HCT116 (cell line): ENCODE data around the gene RSL1D1. TPM values are rescaled to one million over a fixed set of nuclear protein-coding genes. Genes with fewer than 3 reads are reported as not detected.

Experiments used
- ATAC-seq: fragments of 200-7000 bp; cut with Tn5 transposase; 2 replicates; pipeline ENCODE4 v1.9.1; 2020; ENCODE audit warnings: mild to moderate bottlenecking, moderate library complexity
- BruUV-seq: library from RNA; stranded (reverse); fragments of 400-500 nt; replicated peaks from 2 replicates; lab custom pipeline; 2021; lab: Mats Ljungman, UMichigan
- CTCF ChIA-PET: fragments of 300-600 bp; sonication (Branson Sonifier 250); formaldehyde crosslinking; loops from one replicate; lab custom pipeline; 2021; ENCODE audit warnings: antibody characterized with exemption; lab: Charles Lee
- POLR2A ChIA-PET: fragments of 300-600, 350-600 bp; sonication (Branson Sonifier 250); formaldehyde crosslinking; loops from one replicate; lab custom pipeline; 2021; ENCODE audit warnings: antibody characterized with exemption; lab: Charles Lee
- RAD21 ChIA-PET, 2 experiments: fragments of 300-600 bp; sonication (Branson Sonifier 250); formaldehyde crosslinking; loops; one replicate each; lab custom pipeline; 2023; ENCODE audit warnings: low total read pairs in 2 of 2; ENCODE audit not compliant: uncharacterized antibody in 2 of 2, unreplicated experiment in 2 of 2, low non-redundant PET in 1 of 2; lab: Charles Lee
- DNase-seq: peaks from one replicate; pipeline ENCODE4 v3.0.0-alpha.2; 2010; ENCODE audit warnings: low read depth, low spot score
- H2AFZ ChIP-seq: fragments of 200-600 bp; shearing (Covaris generic), sonication (generic); 2 replicates; pipeline ENCODE4 v1.6.1; 2017; ENCODE audit warnings: low read depth, mixed run types, mixed read lengths, antibody characterized with exemption, low read length; ENCODE audit not compliant: poor library complexity, severe bottlenecking
- H3K27ac ChIP-seq: 2 replicates; pipeline ENCODE4 v1.5.1; 2012; ENCODE audit warnings: low read depth, low read length
- H3K27me3 ChIP-seq: fragments of 200-600 bp; sonication (generic); 2 replicates; pipeline ENCODE4 v1.6.1; 2016; ENCODE audit warnings: mixed run types, low read length, mixed read lengths; ENCODE audit not compliant: insufficient read depth
- H3K36me3 ChIP-seq, 2 experiments: fragments of 200-500 bp in 1 of 2; fragments of 200-600 bp in 1 of 2; sonication (Bioruptor generic) in 1 of 2; sonication (generic) in 1 of 2; 2 replicates each; pipeline versions ENCODE4 v1.5.1 to v1.6.1; 2014 to 2016; ENCODE audit warnings: low read length in 2 of 2, inconsistent platforms in 1 of 2, mixed read lengths in 1 of 2, mixed run types in 1 of 2; ENCODE audit not compliant: insufficient read depth in 2 of 2, control insufficient read depth in 1 of 2
- H3K4me1 ChIP-seq, 2 experiments: fragments of 200-600 bp in 1 of 2; sonication (generic) in 1 of 2; 2 replicates each; pipeline versions ENCODE4 v1.5.1 to v1.6.1; 2012 to 2017; ENCODE audit warnings: low read length in 2 of 2, inconsistent platforms in 1 of 2, mild to moderate bottlenecking in 1 of 2, mixed read lengths in 1 of 2, mixed run types in 1 of 2, moderate library complexity in 1 of 2; ENCODE audit not compliant: insufficient read depth in 2 of 2, control insufficient read depth in 1 of 2
- H3K4me2 ChIP-seq: fragments of 200-600 bp; sonication (generic); 2 replicates; pipeline ENCODE4 v1.6.1; 2017; ENCODE audit warnings: mixed run types, low read length, mixed read lengths
- H3K4me3 ChIP-seq, 2 experiments: fragments of 200-600 bp in 1 of 2; sonication (generic) in 1 of 2; replicated peaks in 1 of 2; 2 replicates each; pipeline ENCODE4 v1.5.1; 2011 to 2016; ENCODE audit warnings: low read length in 2 of 2, control low read depth in 1 of 2, low read depth in 1 of 2, mild to moderate bottlenecking in 1 of 2, mixed read lengths in 1 of 2, mixed run types in 1 of 2
- H3K79me2 ChIP-seq: fragments of 200-600 bp; sonication (generic); 2 replicates; pipeline ENCODE4 v1.6.1; 2017; ENCODE audit warnings: mild to moderate bottlenecking, mixed run types, low read length, moderate library complexity, mixed read lengths; ENCODE audit not compliant: insufficient read depth
- H3K9ac ChIP-seq: fragments of 200-600 bp; sonication (generic); 2 replicates; pipeline ENCODE4 v1.6.1; 2016; ENCODE audit warnings: low read length, mixed read lengths
- H3K9me2 ChIP-seq: fragments of 200-600 bp; sonication (generic), shearing (Covaris generic); 2 replicates; pipeline ENCODE4 v1.6.1; 2017; ENCODE audit warnings: mixed run types, mild to moderate bottlenecking, moderate library complexity; ENCODE audit not compliant: insufficient read depth
- H3K9me3 ChIP-seq, 2 experiments: fragments of 200-500 bp in 1 of 2; fragments of 200-600 bp in 1 of 2; sonication (Bioruptor generic) in 1 of 2; sonication (generic) in 1 of 2; 2 replicates each; pipeline ENCODE4 v1.6.1; 2014 to 2017; ENCODE audit warnings: low read length in 2 of 2, mixed read lengths in 2 of 2, inconsistent platforms in 1 of 2, low read depth in 1 of 2, mild to moderate bottlenecking in 1 of 2, mixed run types in 1 of 2, moderate library complexity in 1 of 2; ENCODE audit not compliant: control insufficient read depth in 1 of 2, insufficient read depth in 1 of 2
- H4K20me1 ChIP-seq: fragments of 200-600 bp; sonication (generic), shearing (Covaris generic); 2 replicates; pipeline ENCODE4 v1.6.1; 2017; ENCODE audit warnings: mixed run types, mild to moderate bottlenecking, moderate library complexity; ENCODE audit not compliant: insufficient read depth
- ELF1 ChIP-seq: IDR thresholded peaks from 2 replicates; pipeline ENCODE4 v1.6.1; 2012; ENCODE audit warnings: low read depth, borderline replicate concordance
- POLR2AphosphoS5 ChIP-seq: IDR thresholded peaks from 2 replicates; pipeline ENCODE4 v1.6.1; 2011; ENCODE audit warnings: mild to moderate bottlenecking, low read depth, low read length, moderate library complexity
- SIN3A ChIP-seq: IDR thresholded peaks from 2 replicates; pipeline ENCODE4 v1.6.1; 2012; ENCODE audit warnings: low read depth
- SP1 ChIP-seq: IDR thresholded peaks from 2 replicates; pipeline ENCODE4 v1.6.1; 2012; ENCODE audit warnings: low read depth
- TCF7L2 ChIP-seq: IDR thresholded peaks from 2 replicates; pipeline ENCODE4 v1.7.0; 2011; ENCODE audit warnings: borderline replicate concordance, inconsistent platforms; ENCODE audit not compliant: insufficient read depth, insufficient read length; ENCODE audit errors: extremely low read depth
- YY1 ChIP-seq: IDR thresholded peaks from 2 replicates; pipeline ENCODE4 v1.6.1; 2011; ENCODE audit warnings: low read length, low read depth, moderate library complexity, mild to moderate bottlenecking; ENCODE audit not compliant: insufficient replicate concordance; ENCODE audit errors: extremely low read depth
- ZFX ChIP-seq: fragments of 450-650 bp; IDR thresholded peaks from 2 replicates; pipeline ENCODE4 v1.6.1; 2017
- ZNF274 ChIP-seq: fragments of 200-500 bp; sonication (Bioruptor generic); IDR thresholded peaks from 2 replicates; pipeline ENCODE4 v1.6.1; 2014; ENCODE audit warnings: mild to moderate bottlenecking, low read depth, low read length, inconsistent platforms
- intact Hi-C: fragments of 100-400 bp; cut with micrococcal nuclease; formaldehyde crosslinking; loops from 2 replicates; pipeline ENCODE4 v1.10.0; 2022
- total RNA-seq: library from RNA; stranded (reverse); gene quantifications from one replicate; pipeline ENCODE4 v1.2.1, GENCODE V29; 2021; ENCODE audit not compliant: unreplicated experiment

RSL1D1 gene
- total RNA-seq, 1 experiment from 2014 or later: 291 TPM

- no peak for TF ChIP-seq ZNF274
- no peak for TF ChIP-seq TCF7L2
- TF ChIP-seq POLR2AphosphoS5: peak; percentile 96
- peak; percentile 18 for TF ChIP-seq YY1
- TF ChIP-seq SIN3A: peak; percentile 76
- peak; percentile 68 for TF ChIP-seq SP1
These were observed 54.0 kb downstream of the RSL1D1 start, which contains the start of gene ZC3H7A (continued) for GRCh38 chr16:11797166-11797956.

DNA sequence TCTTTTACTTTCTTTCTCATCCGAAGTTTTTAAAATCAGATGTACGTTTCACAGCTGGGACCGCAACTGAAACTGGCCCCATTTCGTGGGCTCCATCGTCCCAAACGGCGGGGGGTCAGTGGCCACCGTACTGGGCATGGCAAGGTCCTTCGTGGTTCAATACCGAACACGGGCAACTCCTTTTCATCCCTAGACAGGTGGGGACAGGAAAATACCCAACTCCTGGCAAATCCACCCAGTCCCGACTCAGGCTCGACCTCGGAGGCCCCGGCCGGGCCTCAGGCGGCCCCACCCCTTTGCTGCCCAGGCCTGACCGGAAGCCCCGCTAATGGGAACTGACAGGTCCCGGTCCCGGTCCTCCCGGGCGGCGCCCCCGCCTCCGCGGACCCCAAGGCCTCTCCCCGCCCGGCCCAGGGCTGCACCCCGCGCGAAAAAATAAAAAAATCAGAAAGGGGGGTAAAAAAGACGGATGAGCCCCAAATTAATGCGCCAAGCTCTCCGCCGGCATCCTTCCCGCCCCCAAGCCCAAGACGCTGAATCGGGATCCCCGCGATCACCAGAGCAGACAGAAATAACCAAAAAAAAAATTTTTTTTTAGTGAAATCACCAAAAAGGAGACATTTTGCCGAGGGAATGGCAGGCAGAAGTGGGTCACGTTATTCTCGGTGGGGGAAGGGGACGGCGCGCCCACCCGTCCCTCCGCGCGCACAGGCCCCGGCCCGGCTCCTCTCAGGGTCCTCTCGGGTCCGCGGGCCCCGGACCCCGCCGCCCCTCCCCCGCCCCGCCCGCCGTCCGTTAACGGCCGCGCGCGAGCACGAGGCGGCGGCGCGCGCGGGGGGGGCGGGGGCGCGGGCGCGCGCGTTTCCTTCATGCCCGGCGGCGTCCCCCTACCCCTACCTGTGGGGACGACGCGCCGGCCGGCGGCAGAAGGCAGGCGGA lies 54.8 kb downstream of the RSL1D1 start:
- TF ChIP-seq POLR2AphosphoS5 (peak; percentile 37; the same call in 1 of the 2 replicates), ZFX (peak; percentile 15; the same call in 1 of the 2 replicates), ELF1 (no peak)
- Histone ChIP-seq H3K9me2 (no peaks in the 10 kb centered on the region), H3K9ac (peak overlapping the region; percentile 91), H3K36me3 (no peaks in the 10 kb centered on the region; a peak in 1 of 4 replicates), H3K9me3 (no peaks in the 10 kb centered on the region), H2AFZ (no peak overlapping the region), H4K20me1 (peaks cover 3% of the 10 kb centered on the region; the same call in 1 of the 2 replicates), H3K4me3 (peak overlapping the region; percentile 94 to 97), H3K27ac (peak overlapping the region; percentile 91), H3K79me2 (peaks cover 65% of the 10 kb centered on the region), H3K4me2 (peak overlapping the region; percentile 93), H3K4me1 (peaks cover 7 to 23% of the 10 kb centered on the region in 2 experiments; a peak in 3 of 4 replicates), H3K27me3 (no peaks in the 10 kb centered on the region)
- ATAC-seq: peak; percentile 24
- RAD21 ChIA-PET: no interaction called here
- BruUV-seq: no TSS peak
- CTCF ChIA-PET: interaction anchor here (0.8 to 1.2 kb wide), 5 partner anchors 9 to 264 kb away, joined by 3 to 6 read pairs (median 4); no protein-coding TSS in a partner anchor
- no peak for DNase-seq
- POLR2A ChIA-PET: interaction anchor here (0.8 to 1.5 kb wide), 4 partner anchors 14 to 53 kb away, joined by 3 to 10 read pairs (median 4); partner anchors contain the start of gene TXNDC11
- intact Hi-C loops: no loop called here
